Neural cell (in vitro differentiated cells): Measurements from ENCODE around the gene SNCA.

ENCODE experiments used
- CTCF ChIP-seq: fragments of 450-650 bp; IDR thresholded peaks from 2 replicates; pipeline ENCODE4 v1.5.1; 2014; ENCODE audit warnings: antibody characterized with exemption, mild to moderate bottlenecking, moderate library complexity; ENCODE audit not compliant: poor library complexity, severe bottlenecking
- EP300 ChIP-seq: fragments of 450-650 bp; conservative IDR thresholded peaks from 2 replicates; pipeline ENCODE4 v1.6.1; 2014; ENCODE audit warnings: antibody characterized with exemption, mild to moderate bottlenecking, moderate library complexity; ENCODE audit not compliant: poor library complexity, severe bottlenecking
- EZH2 ChIP-seq: fragments of 200-600, 300-800 bp; shearing (Covaris generic), sonication (generic); IDR thresholded peaks from 2 replicates; pipeline ENCODE4 v1.6.1; 2014; ENCODE audit warnings: antibody characterized with exemption, low read length, borderline replicate concordance, mild to moderate bottlenecking; ENCODE audit not compliant: insufficient read depth, poor library complexity, severe bottlenecking
- POLR2AphosphoS5 ChIP-seq: IDR thresholded peaks from 2 replicates; pipeline ENCODE4 v1.6.1; 2012
- RAD21 ChIP-seq: fragments of 450-650 bp; conservative IDR thresholded peaks from 2 replicates; pipeline ENCODE4 v1.6.1; 2014; ENCODE audit warnings: antibody characterized with exemption, mild to moderate bottlenecking, moderate library complexity
- REST ChIP-seq: IDR thresholded peaks from 2 replicates; pipeline ENCODE4 v1.6.1; 2012; ENCODE audit warnings: borderline replicate concordance
- TAF1 ChIP-seq: IDR thresholded peaks from 2 replicates; pipeline ENCODE4 v1.6.1; 2012; ENCODE audit warnings: low read depth

- no peak for TF ChIP-seq CTCF
- TF ChIP-seq POLR2AphosphoS5: no peak
- TF ChIP-seq TAF1: no peak
- no peak for TF ChIP-seq EZH2
- no peak for TF ChIP-seq REST
- no peak for TF ChIP-seq RAD21
- no peak for TF ChIP-seq EP300
These were observed 91.3 kb downstream of the SNCA start for GRCh38 chr4:89745708-89746107.
